Fibroblast of skin of left biceps (primary cell): Measurements from ENCODE around the gene FSTL4.

Source experiments
- DNase-seq, 2 experiments: peaks; one replicate each; pipeline ENCODE4 v3.0.0-alpha.2; 2013; ENCODE audit warnings: low read depth in 2 of 2

FSTL4 gene

DNA sequence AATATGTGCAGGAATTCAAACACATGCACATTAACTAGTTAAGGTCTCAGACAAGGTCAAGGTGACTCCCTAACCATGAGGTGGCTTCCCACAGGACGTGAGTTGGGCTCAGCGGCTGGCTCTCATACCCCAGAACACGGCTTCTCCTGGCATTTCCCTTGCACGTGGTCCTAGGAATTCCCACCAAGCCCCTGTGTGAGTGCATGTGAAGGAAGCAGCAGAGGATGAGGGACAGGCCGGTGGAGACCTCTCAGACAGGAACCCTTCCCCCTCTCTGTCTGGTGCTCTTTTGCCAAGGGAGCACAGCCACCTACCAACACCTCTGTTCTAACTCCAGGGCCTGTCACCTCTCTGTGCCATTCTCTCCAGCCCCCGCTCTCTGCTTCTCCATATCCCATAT, 271.0 kb downstream of the FSTL4 start:
- no peak for DNase-seq

DNA sequence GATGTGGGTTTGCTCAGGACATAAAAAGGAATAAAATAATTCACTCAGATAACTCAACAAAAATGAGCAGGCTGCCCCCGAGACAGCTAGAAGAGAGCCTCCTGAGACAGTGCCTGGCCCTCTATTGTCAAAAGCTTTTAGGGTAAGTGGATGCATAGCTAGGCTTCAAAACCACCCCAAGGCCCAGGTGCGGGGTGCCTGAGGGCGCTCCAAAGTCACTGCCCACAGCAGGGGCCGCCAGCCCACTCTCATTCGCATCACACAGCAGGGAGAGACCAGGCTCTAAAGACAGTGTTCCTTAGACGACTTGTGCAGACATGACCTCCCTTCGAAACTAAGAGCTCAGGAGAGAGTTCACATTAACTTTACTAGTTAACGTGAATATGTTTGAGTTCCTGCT, 271.5 kb downstream of the FSTL4 start:
- DNase-seq, result no peak

DNA sequence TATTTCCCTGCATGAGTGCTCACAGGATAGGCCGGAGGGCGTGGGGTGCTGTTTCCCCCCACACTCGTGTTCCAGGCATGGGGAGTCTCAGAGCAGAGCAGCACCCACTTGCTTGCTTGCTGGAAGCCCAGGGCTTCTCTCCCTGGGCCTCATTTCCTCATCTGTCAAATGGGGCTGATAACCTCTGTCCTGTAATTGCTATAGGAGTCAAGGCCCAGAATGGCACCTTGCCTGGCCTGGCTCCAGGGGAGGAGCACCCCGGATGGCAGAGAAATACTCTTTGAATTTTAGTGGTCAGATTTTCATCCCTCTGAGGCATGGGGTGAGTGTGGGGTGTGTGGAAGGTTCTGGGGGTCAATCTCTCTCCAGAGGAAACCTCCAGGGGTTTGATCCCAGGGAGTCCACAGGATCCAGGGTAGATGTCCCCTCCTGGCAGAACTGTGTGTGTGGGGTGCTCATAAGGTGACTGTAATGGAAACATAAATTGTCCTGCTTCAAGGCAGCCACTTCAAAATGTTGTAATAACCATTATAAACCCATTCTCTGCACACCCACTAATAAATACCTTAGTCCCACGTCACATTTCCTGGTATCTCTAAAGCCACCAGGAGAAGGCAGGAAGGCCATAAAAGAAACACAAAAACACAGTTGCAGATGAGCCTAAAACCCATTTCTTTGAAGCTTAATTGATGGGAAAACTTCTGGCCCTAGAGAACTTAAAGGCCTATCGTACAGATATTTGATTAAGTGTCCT, 272.2 kb downstream of the FSTL4 start:
- no peak for DNase-seq

DNA sequence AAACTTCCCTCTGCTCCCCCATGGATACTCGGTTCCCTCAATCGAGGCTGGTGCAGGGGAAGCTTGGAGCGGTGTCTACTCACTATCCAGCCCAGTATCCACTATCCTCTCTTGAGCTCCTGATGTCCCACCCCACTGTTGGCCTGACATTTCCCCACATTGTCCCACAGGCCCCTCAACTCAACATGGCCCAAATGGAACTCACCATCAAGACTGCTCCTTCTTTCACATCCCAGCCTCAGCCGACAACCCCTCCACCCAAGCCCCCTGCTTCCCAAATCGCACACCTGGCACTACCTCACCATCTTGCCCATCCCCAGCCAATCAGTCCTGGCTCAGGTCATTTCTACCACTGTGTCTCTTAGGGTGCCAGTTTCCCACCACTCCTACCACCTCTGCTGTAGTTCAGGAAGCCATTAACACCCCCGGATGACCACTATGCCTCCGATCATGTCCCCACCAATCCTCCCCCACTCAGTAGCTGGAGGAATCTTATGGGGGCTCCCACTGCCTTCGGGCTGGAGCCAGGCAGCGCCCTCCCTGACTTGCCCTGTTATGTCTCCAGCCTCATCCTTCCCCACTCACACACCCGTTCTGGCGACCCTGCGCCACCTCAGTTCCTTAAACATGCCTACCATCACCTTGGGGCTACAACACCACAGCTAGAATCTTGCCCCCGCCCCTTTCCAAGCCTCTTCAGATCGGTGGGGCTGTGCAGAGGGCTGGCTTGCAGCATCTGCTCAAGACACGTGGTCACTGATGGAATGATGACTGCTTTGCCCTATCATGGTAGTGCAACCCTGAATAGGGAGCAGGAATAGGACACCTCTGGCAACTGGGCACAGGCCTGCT, 273.6 kb downstream of the FSTL4 start:
- DNase-seq, result no peak

DNA sequence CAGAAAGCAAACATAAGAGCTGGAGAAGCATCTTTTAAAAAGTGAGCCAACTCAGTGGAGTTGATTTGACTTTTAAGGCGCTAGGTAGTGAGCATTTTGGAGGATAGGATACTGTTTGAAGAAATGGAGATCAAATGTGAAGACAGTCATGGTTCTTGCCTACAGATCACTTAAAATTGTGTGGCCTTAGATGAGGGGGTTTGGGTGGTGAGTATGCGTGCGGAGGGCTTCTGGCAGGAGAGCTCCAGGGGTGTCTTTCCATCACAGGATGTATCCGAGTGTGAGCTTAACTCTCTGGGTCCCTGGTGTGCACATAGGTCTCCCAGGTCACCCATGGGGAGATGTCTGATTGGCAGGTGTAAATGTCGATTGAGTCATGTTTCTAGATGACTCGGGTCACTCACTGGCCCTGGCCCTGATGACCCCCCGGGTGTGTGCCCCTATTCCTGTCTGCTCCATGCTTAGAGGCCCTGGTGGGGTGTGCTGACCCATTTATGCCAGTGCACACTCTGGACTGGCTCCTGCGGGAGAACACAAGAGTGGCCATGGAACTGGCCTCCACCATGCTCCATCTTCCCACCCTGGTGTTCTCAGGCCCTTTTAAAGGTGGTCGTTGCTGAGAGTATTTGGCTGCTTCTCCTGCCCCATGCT, 274.4 kb downstream of the FSTL4 start:
- DNase-seq, result no peak

DNA sequence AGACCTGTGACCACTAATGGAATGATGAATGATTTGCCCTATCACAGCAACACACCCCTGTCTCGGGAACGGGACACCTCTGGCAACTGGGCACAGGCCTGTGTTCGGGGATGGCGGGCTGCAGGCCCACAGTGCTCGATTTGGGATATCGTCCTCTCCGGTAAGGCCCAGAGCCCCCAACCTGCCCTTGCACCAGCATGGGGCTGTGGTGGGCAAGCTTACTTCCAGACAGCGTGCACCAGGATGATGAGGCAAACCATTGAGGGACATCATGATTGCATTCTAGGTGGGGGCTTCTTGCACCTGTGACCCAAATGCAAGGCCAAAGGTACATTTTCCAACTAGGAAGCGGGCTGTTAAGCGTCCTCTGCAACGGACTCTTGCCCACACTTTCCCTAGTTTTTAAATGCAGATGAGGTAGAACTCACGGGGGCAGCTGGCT, 275.4 kb downstream of the FSTL4 start:
- no peak for DNase-seq

DNA sequence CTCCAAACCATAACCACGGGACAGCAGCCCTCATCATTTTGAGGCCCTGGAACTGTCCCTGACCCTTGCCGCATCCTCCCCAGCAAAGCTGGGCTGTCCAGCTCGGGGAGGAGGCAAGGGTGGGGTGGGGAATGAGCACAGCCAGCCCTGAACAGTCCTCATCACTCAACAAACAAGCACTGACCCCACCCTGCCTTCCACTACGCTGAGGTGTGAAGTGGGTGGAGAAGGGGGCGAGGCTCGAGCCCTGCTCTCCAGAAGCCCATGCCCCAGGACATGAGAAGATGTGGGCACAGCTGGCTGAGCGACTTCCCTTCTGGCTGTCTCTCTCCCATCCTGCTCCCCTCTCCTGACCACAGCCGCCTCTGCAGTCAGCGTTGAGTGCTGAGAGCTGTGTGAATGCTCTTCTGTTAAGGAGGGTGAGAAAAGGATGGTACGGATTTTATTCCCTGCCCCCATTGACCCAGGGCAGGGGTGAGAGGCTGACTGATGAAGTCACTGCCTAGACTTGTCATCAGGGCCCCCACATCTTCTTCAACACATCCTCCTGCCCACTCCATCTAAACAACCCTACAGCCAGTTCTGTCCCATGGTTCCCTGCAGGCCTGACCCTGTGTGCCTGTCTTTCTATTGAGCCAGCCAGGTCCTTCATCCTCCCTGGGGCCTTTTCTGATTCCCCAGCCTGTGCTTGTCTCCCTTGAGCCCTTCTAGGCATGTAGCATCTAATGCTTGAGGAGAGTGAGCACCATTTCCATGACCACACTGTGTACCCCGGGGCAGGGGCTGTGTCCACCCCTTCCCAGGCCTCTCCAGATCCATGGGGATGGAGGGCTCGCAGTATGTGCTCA, 276.0 kb downstream of the FSTL4 start:
- no peak for DNase-seq

DNA sequence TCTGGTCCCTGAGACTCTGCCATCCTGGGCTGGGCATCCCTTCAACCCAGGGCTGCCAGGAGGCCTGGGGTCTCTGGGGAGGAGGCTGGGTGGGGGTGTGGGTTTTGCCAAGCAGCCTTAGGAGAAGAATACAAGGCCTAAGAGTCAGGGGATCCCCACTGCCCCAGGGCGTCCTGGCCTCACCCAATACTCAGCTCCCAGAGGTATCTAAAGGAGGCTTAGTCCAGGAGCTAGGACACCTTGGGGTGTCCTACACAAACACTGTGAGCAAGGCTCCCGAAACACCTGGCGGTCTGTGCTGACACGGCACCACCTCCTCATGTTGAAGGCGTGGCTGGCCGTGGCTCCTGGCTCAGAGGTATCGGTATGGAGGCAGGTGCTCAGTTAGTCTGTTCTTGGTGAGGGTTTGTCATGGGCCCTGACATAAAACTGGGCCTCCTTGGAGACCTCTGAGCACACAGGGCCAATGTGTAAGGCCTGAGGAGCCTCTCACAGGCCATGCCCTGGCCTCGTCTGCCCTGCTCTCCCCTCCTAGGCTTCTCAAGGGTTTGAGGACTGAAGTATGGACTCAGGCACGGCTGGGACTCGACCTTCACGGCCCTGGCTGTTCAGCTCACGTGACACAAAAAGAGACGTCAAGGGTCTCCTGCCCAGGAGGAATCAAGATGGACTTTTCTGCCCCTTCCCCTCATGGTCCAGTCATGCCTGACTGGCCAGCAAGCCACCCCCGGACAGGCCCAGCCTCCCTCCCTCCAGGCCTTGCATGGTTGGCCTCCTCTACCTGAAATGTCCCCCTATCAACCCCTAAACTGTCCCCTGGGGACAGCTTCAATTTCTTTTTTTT, 277.3 kb downstream of the FSTL4 start:
- DNase-seq, result no peak

DNA sequence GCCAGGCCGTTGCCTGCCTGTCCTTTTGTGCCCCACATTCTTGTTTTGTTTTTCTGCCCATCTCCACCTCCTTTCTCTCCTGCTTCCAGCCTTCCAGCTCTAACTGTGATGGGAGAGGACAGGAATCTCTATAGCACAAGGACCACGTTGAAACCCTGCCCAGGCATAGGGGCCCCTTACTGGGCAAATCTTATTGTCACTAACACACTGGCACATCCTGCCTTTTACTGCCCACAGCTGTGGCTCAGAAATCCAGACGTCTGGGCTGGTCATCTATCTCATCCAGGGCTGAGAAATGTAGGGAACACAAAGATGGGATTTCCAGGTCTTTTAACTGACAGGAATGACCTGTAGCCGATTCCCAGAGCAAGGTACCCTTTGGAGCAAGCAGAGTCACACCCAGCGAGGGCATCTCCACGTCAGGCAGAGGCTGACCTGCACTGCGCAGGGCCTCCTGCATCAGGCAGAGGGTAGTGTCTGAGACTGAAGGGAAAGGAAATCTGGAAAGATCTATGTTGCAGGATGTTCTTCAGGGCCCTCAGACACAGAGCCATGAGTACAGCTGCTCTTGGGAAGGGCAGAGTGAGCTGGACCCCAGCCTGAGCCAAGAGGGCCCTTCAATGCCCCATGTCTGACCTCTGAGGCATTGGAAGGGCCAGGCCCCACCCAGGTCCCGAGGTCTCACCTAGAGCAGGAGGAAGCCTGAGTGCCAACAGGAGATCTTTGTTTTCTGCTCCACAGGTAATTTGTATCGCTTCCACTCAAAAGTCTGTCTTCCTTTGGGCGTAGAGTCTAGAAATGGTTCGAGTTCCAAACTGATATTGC, 278.8 kb downstream of the FSTL4 start:
- DNase-seq, result no peak

DNA sequence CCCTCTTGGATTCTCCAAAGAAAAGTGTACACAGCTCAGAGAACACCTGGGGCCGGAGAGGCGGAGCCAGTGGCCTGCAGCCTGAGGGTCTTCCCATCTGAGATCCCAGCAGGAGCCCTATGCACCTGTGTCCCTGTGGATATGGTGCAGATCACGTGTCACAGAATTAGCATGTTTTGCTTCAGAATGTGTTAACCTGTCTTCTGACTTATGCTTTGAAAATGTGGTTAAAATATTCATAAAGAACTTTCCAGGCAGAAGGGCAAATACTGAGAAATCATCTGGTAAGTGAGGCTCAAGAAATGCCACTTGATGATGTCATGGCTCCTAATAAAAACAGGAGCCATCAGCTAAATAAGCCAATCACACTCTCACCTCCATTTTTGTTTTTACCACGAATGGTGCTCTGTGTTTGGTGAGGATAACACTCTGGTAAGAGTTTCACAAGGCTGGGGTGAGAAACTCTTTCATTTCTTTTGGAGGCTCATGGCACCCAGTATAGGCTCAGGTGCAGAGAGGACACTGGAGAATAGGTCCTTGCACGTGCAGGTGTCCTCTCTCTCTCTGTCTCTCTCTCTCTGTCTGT, 279.8 kb downstream of the FSTL4 start:
- DNase-seq, result no peak

DNA sequence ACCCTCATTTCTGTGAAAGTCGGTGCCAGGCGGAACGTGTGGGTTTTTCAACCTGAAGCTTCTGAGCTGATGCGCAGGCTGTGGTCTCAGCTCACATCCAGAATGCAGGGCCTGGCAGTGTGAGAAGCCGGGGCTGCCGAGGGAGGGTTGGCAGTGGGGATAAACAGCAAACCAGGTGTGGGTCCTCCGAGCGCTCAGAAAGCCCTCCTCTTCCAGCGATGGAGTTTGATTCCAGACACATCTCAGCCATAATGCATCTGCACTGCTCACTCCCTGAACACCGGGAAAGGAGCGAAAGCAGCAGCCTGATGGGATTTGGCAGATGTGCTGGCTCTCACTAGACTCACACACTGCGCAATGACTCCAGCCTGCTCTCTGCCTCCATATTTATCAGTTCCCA, 280.4 kb downstream of the FSTL4 start:
- DNase-seq, result no peak

DNA sequence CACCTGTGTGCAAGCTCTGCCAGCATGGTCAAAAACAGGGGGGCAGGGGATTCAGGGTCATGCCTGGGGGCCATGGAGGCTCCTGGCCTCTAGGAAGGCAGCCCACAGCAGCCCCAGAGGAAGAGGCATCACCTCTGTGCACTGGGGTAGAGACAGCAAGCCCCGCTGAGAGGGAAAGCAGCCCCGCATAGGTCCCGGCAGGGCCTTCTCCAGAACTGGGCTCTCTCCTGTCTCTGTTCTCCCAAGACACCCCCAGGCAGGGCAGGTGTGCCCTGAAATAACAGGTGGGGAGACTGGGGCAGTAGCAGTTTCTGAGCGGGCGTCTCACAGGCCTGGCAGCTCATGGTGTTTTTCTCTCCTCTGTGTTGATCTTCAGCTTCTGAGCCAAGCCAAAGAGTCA, 281.4 kb downstream of the FSTL4 start:
- no peak for DNase-seq

DNA sequence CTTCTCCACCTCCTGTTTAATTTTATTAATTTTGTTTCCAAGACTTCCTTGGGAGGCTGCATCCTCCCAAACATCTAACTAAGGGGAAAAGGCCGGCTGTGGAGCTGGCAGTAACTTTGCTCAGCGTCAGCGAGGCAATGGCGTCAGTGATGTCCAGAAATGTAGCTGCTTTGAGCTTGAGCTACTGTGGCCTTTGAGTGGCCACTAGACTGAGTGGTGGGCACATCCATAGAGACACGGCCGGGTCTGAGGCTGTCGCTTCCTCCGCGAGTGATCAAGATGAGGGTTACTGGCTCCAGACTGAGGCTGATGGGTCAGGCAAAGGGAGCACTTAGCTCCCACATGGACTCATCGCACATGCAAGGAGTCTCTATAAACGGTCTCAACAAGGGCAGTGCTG, 283.5 kb downstream of the FSTL4 start:
- no peak for DNase-seq

DNA sequence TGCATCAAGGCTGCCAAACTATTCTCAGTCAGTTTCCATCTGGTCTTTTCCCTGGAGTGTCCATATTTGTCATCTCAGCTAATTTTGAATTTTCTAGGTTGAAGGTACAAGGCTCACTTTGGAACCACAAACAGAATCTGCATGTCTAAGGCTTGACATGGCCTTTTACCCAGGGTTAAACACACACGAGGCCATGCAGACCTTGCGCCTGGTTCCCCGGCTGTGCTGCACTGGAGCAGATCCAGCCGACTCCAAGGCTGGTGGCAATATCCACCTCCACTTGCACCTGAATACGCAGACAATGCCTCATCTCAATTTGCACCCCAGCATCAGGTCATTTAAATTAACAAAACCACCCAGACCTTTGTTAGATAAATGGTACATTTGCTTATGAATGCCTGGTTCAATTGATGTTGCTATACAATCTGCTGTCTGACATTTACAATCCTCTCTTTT, 284.4 kb downstream of the FSTL4 start:
- no peak for DNase-seq

DNA sequence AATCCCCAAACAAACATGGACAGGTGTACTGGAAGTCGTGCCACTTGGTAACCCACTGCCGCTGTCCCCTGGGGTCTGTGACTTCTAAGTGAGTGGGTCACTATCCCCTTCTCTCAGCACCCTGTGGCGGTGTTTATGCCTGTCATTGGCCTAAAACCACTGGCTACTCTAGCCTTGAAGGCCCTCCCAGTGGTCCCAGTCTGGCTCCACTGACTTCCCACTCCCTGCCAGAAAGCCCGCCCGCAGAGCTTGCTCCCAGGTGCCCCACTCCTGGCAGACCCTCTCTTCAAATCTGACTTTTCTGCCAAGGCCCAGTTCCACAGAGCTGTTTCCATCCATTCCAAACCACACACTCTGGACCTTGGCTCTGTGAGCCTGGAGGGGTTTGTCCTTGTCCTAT, 286.0 kb downstream of the FSTL4 start:
- no peak for DNase-seq

DNA sequence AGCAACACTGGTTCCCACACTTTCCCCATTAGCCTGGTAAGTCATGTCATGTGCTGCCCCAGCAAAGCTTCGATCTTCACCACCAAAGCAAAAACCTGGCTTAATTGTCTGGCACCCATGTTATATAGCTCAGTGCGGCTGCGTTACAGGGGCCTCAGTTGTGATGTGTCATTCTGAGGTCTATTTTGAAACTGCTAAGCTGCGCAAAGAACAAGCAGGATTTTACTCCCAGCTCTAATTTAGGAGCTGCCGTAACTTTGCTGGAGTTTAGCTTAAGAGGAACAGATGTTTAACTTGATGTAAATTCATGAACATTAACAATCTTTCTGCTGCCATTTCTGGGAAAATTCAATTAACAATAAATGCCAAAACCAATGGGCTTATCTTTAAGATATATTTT, 286.5 kb downstream of the FSTL4 start:
- DNase-seq, result no peak

DNA sequence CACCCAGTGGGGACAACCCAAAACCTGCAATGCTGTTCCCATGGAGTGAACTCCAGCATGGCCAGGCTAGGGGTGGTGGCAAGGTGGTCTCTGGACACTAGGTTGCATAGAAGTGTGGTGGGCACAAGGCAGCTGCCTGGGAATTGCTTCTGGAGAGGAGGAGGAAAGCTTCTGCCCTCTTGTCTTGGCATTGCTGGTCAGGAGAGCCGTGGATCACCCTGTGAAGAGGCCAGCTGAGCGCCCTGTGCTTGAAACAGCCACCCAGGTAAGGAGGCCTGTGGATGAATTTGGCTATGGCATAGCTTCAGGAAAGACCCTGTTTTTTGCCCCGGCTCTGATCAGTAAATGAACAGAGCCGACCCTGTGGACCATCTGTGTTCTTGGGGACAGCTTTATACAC, 287.4 kb downstream of the FSTL4 start:
- DNase-seq, result no peak

DNA sequence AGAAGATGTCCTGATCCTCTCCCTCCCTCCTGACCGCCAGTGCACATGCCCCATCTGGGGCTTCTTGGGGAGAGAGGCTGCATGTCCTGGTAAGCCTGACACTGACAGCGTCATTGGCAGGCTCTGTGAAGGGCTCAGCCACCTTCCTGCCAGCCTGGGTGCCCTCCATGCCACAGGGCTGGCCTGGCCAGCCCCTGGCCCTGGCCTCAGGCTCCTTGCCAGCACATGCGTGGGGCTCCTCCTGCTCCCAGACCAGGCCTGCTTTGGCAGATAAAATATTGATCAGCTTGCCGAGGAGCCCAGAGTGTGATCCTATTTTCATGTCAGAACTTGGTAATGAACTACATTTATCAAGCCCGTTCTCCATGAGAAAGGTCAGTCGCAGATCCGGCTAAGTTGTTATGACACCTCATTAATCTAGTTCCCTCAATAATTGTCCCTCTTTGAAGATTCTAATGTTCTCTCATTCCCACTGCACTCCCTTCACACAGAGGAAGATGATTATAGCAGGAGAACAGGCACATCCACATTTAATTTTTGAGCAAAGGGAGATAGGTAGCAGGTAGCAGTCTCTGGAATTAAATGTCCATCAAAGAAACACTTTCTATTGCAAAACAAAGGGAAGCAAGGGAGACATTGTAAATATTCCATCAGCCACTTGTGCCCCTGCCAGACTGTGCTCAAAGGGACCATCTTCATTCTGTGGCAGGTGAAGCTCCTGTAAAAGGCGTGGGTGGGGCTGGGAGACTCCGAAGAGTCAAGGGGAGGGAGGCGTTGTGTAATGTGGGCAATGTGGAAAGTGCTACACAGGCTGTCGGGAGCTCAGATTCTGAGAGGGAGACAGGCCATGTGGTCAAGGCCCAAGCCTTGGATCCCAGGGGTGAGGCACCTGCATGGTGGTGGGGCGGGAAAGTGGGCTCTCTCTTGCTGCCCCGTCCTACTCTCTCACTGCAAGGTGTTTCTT, 288.6 kb downstream of the FSTL4 start:
- no peak for DNase-seq
